KG1 (cell line): Measurements from ENCODE around the gene DENND1B.
A peak's percentile ranks its signal among the peaks of the same experiment; 100 is the strongest.

Experiments
- DNase-seq: peaks from one replicate; lab custom pipeline; 2025; lab: John Stamatoyannopoulos, UW

Gene DENND1B

DNA sequence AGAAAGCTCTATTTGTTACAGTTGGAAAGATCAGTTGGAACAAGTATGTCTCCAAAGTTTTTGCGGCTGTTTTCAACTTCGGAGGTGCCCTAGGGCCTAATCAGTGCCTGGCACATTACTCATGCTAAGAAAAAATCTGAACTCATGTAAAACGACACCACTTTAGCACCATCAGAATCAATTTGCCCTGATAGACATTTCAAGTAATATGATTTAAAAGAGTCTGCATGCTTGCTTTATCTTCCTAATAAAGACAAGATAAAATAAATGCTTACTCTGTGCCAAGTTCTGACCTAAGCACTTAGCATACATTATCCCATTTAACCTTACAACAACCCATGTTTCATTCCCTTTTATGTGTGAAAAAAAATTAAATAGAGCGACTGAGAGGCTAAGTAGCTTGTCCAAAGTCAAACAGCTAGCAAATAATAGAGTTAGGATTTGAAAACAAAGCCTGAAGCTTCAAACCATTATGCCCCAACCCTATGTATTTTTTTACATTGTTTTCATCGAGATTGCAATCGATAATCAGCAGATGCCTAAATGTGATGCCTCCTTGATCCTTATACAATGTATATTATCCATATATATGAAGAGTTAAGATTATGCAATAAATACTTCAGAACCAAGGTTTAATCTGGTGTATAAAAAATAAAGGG, 91.3 kb downstream of the DENND1B start:
- DNase-seq: no peak

DNA sequence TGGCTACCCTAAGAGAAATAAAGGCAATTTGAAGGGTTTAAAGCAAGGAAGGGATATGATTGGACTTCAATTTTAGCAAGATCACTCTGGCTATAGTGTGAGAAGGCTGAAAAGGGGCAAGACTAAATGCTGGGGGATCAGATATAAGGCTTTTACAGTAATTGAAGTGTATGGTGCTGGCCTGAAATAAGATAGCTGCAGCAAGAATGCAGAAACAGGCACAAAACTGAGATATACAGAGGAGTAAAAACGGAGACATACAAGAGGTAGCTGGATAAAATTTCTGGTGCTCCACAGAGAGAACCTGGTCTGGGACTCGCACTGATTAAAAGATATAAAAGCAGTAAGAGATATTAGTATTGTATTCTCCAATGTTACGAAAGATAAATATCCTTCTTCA, 92.0 kb downstream of the DENND1B start:
- DNase-seq: no peak

DNA sequence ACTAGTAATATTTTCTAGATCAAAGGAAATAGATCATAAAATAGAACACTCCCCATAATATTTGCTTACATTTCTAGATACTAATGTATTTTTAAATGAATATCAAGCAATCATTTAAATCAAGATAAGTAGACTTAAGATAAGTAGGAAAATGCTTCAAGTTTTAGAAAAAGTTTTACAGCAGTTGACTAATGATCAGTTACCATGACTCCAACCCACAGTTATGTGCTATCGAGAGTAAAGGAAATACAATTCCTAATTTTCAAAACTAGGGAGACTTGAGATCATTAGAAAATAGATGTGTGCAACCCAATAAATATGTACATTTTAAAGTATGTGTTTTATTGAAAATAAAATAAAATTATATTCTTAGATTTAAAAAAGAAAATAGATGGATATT, 95.0 kb downstream of the DENND1B start:
- DNase-seq: no peak

DNA sequence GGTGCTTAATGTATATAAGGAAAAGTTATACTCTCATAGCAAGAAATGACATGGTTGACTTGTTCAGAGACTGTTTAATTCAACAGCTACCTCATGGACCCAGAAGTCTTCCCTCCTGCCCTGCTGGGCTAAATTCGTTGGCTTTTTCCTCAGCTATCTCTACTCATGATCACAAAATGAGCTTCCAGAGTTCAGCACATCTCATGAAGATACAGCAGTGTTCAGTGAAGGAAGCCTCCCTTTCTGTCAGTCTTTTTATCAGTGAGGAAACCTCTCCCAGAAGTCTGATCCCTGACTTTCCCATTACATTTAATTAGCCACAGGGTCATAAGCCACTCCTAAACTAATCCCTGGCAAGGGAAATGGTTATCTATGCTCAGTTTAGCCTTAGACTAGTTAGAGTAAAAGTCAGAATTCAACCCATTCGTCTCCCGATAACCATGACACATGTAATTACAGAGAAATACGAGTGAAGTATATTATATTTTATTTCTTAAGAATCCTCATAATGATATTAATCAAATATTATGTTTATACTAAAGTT, 97.5 kb downstream of the DENND1B start:
- no peak for DNase-seq

DNA sequence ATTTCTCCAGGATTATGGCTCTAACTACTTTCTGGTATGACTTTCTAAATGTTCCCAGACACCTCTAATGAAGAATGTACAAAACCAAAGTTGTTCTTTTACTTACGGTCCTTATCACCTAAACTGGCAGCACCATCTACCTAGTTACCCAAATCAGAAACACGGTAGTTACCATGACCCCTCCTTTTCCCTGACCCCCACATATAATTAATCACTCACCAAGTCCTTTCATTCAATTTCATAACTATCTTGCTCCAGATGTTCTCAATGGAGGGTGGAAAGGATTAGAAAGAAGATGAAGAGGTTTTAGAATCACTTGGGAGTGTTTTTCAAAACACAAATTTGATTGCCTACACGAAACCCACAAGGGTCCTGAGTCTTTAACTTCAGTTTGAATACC, 98.0 kb downstream of the DENND1B start:
- DNase-seq: no peak

DNA sequence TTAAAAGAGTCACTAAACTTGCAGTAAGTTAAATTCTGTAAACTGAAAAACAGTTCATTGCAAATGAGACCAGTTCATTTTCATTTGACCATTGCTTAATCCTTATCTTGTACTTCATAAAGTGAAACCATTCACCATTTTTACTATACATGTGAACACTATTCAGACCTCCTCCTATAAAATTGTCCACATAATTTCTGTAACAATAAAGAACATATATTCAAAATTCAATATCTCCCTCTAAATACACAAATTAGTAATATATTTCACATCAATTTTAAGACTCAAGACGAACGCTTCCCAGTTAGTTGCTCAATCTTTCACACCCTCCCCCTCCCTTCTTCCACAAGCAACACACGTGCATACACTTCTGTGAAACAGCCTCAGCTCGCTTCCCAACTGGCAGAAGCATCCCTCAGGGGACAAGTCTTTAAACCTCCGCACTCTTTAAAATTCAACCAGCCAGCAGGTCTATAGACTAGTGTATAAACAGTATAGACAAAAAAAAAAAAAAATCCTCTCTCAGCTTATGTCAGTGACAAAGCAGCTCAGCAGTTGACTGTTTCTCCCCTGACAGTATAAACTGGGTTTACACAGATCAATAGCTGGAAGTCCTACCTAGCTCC, 99.6 kb downstream of the DENND1B start:
- peak; percentile 36 for DNase-seq

DNA sequence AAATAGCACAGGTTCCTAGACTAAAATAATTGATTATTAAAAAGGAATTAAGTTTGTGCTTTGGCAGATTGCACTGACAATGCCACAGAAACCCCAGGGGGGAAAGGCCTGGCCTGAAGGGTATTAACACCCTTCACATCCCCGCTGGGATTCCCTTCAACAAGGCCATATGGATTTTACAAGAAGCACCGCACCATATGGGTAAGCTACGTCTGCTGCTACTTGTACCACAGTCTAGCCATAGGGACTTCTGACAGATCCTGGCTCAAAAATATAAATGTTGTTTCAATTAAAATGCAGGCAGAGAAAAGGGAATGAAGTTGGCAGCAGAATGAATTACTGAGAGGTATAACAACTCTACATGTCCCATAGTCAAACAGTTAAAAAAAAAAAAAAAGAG, 101.0 kb downstream of the DENND1B start:
- no peak for DNase-seq

DNA sequence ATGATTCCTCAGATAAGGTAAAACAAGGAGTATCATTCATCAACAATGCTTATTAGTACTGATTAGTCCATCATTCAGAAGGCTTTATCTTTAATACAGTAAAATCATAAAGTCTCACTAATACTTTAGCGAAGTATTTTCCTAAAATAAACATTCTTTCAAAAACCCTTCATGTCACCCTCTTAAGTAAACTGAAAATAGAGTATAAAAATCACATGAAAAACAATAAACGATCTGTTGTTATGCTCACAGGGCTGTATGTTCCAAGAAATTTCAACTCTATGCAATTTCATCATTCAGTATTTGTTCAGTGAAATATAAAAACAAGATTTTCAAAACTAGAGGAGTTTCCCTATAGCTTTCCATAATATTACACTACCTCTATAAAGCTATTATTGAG, 102.0 kb downstream of the DENND1B start:
- no peak for DNase-seq

DNA sequence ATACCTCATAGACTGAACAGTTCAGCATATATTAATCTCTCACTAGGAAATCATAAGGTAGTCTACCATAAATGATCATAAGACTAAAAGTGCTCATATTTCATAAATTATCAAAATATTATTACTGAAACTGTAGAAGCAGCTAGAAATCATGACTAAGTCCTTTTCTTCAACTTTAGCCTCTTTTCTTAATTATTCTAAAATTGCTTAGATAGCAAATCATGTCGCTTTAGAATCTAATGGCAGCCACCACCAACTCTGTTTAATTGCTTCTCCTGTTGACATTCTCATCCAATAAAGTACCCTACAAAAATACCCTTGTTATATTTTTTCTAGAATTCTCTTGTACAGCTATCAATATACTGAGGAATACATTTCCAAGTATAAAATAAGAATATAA, 102.9 kb downstream of the DENND1B start:
- DNase-seq: no peak

DNA sequence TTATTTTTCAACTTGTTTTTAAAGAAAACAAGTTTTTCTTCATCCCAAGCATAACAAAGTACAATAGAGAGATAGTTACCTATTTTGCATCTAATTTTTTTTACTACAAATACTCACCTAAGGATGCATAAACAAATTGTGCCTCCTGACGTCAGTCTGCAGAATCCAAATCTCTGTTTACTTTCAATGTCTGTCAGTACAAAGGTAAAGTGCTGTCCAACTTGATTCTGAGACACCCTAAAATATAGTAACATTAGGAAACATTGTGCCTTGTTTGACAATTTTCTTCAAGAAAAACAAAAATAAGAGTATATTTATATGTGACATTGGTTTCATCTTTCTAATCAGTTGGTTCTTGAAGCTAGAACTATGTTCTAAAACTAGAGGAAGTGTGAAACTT, 103.4 kb downstream of the DENND1B start:
- DNase-seq: no peak

DNA sequence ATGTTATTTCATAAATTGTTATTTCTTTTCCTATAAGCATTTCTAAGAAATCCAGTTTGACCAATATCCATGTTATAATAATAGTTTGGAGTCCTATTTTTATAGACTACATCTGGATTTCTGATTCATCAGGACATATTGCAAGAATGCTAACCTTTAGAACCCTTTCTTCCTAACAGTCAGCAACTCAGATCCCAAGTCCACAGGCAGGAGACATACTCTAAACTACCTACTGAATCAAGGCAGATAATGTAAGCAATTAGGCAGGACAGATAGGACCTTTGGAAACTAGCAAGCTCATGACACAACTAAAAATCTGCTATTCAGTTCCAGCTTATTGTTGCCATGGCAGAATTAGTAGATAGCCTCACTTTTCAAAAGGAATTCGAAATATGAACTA, 104.1 kb downstream of the DENND1B start:
- DNase-seq: no peak

DNA sequence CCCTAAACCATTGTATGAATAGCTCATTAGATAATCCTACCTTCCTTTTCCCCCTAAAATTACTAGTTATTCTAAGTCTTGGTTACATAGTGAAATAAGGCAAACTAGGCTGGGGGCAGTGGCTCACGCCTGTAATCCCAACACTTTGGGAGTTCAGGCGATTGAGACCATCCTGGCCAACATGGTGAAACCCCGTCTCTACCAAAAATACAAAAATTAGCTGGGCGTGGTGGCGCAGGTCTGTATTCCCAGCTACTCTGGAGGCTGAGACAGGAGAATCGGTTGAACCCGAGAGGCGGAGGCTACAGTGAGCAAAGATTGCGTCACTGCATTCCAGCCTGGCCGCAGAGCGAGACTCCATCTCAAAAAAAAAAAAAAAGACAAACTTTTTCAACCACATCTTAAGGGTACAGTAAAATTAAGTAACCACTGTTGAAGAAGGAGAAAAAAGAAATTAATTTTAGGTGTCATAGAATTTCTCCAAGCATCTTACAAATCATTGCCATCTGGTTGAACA, 108.5 kb downstream of the DENND1B start:
- no peak for DNase-seq

DNA sequence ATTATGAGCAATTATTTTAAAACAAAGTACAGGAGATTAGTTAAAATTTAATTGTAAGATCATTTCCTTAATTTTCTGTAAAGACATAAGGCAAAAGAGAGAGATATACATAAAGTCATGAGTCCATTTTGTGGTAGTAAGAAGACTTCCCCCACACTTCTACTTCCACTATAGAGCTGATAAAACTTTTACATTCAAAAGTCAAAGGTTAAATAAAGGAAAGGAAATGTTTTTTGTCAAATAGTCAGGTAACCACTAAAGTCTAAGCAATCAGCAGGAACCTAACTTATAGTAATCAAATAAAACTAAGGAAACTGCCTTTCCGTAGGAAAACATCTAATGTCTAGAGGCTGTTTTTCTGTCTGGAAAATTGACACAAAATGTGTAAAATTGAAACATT, 110.9 kb downstream of the DENND1B start:
- DNase-seq: no peak

DNA sequence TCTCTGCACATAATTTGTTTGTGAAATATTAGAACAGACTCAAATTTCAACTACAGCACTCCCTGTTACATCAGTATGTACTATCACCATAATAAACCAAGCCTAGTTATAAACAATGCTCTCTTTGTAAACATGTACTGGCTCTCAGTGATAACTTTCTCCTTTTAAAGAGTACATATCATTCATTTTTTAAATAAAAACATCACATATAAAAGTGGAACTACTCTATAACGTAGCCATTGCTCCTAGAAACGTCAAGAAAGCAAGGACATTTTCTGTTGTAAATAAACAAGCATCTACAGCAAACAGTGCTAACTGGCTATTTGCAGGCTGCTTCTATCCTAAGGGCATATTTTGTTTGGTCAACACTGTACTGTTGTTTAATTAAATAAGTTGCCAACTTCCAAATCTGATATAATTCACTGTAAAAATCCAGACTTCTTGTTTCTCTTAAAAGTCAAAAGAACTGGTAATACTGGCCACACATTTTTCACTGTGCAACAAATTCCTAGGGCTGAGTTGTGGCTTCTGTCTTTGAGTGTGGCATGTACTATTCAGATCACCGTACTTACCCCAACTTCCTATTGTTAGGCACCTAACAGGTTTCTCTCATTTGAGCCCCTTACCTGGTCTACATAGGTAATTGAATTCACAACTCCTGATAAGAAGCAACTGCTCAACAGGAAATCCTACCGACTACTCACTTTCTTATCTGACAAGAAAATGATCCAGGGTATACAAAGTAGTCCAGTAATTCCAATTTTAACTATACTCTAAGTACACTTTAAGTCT, 111.9 kb downstream of the DENND1B start:
- DNase-seq: no peak

DNA sequence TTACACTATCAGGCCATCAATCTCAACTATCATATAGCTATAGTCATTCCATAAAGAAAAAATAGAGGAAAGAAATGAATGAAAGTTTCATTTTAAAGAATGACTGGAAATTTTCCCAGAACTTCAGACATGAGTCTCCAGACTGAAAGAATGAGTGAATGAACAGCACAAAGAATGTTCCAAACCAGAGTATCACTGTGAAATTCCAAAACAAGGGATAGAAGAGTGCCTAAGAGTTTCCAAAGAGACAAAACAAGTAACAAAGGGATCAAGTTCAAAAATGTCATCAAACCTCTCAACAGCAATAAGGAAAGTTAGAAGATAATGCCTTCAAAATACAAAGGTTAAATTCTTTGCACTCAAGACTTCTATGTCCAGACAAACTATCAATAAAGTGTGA, 114.9 kb downstream of the DENND1B start:
- no peak for DNase-seq

DNA sequence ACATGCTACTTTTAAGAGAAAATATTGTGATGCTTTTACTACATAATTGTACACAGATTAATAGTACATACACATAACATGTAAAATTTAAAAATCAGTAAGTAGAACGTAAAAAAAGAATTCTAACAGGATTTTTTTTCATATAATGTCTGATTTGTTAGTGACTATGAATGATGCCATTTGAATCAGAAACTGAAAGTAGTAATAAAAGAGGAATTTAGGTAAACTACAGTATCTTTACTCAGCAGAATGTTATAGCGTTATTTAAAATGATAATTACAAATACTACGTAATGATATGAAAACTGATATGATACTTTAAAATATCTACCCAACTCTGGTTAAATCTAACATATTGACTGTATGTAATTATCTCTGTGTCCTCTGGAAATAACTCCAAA, 116.1 kb downstream of the DENND1B start:
- no peak for DNase-seq

DNA sequence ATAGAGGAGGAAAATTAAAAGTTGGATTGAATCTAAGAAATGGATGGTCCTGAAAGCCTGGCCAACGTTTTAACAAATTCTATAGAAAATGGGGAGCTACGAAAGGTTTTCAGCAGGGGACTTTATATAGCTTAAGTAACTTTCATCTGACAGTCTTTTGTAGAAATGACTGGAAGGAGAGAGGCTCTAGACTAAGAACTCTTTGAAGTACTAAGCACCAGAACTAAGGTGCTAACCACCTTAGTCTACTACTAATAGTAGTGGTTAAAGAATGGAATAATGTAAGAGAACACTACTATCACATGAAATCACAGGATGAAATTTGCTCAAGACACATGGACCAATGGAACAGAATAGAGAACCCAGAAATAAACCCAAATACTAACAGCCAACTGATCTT, 126.1 kb downstream of the DENND1B start:
- no peak for DNase-seq

DNA sequence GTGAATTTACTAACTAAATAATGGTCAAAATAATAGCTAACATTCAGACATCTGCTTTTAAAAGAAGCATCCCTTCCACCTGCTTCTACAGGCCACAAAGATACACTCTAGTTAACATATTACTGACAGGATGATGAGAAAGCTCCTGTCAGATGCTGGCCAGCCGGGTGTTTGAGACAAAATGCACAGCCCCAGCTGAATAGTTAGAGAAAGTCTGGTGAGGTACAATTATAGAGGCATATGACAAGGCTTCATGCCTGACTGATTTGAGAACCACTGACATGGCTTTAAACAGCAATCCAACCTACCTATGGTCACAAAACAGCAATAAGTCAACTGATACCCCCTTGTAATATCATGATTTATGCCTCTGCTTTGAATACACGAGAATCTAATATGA, 137.0 kb downstream of the DENND1B start:
- no peak for DNase-seq

DNA sequence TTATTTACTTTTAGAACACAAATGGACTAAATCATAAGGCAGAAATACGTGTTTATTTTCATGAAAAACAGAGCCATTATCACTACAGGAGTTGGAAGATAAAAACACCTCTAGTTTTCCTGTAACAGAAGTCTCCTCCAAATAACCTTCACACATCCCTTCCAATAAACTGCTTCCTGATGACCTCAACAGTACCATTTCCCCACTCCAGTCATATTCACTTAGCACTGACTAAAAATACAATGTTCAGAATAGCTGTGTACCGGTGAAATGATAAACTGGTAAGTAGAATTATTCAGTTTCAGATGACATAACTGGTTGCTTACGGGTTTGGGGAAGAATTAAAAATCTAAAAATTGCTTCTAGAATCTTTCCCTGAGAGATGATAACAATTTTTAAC, 137.9 kb downstream of the DENND1B start:
- no peak for DNase-seq

DNA sequence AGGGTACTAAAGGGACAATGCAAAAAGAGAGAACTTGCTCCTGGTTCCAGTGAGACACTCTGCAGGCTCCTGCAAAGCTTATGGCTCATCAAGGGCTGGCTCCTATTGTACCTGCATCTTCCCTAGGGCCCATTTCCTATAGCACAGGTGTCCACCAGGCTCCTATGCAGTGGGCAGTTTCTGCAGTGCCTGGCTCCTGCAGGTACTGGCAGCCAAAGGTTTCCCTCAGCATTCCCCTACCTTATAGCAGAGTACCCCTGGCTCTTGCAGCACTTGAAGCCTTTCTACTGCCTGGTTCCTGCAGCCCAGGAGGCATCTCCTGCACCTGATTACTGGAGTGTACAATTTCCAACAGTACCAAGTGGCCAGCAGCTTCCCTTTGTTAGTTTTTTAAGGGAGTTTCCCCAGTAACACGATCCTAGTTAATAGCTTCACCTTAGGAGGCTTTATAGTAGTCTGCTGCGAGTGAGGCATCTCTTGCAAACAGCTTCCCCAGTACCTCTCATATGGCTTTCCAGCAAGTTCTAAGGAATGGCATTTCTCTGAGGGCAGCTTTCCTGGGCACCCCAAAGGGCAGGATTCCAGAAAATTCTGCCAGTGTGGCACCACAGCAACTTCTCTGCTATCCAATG, 141.7 kb downstream of the DENND1B start:
- DNase-seq: no peak

DNA sequence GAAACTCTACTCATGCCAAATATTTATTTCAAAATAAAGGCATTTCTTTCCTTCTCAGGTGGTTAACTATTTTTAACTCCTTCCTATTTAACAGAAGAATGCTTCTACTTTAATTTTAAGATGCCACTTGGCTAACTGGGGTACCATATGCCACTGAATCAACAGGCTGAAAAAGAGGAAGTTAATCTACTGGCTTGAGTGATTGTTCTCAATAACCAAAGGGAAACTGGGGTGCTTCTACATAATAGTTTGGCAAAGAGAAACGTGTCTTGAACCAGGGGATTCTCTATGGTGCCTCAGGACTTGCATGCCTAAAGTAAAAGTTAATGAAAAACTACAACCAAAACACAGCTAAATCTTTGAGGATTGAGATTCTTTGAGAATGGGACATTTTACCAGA, 142.6 kb downstream of the DENND1B start:
- DNase-seq: peak; percentile 7

DNA sequence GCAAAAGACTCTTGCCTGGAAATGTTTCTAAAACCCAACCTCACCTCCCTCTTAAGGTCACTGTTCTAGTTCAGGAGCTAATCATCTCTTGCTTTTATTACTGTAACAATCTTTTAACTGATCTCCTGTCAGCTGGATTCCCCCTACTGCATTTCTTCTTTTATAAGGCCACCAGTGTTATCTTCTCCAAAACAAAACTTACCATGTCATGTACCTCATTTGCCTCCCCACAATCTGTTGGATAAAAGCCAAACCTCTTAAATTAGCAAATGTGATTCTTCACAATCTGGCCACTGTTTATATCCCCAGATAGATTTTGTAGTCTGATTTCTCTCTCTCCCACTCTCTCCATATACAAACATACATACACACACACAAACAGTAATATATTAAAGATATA, 143.3 kb downstream of the DENND1B start:
- no peak for DNase-seq
